Fibroblast of skin of back (primary cell): ENCODE results near the gene RNLS.
A peak's percentile ranks its signal among the peaks of the same experiment; 100 is the strongest.
"Not testable (repeated sequence)": the region's sequence is repeated elsewhere in the genome, so short reads cannot be mapped to it uniquely, and the experiment has no call there.

Experiments used
- DNase-seq: peaks from one replicate; pipeline ENCODE4 v3.0.0-alpha.2; 2013

Gene RNLS

DNA sequence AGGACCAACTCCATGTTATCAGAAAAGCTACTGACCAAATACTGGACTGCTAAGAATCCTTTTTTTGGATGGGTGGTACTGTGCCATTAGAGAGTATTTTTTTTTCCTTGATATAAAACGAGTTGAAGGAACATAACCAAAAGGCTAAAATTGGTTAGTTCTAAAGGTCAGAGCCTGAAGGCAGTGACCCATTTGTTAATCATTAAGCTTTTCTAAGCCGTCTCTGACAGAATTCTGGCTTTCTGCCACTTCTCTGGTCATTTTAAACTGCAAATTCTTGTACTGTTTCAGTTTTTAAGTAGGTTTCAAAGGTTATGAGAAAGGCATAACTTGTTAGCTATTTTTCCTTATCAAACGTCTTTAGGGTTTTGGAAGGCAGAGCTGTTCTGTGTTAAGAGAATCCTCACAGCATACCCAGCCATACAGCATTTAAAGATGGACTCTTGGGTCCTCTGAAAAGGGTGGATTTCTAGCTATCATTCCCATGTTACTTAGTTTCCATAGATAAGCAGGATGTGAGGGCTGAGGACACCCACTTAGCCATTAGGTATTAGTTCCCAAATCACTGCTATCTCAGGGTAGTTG lies 196.8 kb downstream of the RNLS start:
- peak; percentile 11 for DNase-seq

DNA sequence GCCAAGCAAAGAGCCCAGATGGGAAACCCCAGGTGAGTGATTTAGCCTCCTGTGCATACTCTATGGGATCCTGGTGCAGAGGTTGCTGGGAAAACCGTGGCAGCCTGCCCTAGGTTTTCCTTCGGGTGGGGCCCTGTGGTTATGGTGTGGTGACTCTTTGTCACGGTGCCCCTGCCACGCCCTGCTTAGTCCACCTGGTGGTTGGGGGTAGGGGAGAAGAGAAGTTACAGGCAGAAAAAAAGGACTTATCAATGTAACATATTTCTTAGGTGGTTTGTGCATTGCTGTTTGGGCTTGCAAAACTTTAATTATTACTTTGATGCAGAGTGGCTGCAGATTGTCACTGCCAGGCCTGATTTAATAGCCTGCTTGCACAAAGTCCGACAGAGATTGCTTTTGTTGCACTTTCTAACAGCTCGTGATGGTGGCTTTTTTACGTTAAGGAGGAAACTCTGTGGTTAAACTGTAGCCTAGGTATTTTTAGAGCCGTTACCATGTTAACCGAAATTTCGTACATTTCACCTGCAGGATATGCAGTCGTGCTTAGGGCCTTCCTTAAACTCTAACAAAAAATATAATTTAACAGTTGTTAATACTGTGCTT lies 197.4 kb downstream of the RNLS start:
- DNase-seq = no peak

DNA sequence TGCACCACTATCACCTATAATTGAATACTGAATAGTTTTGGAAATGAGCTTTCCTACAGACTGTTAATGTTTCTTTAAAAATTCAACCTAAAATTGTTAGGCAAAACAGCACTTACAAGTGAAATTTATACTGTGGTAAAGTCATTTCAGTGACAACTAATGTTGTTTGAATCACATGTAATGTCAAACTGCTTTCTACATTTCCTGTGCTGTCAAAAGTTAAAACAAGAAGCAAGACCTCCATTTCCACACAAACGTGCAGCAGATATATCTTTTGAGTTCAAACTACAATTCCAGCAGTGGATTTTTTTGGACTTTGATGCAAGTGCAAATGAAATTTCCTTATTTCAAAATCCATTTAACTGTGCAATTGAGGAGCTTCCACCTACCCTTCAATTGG lies 199.8 kb downstream of the RNLS start:
- no peak for DNase-seq

DNA sequence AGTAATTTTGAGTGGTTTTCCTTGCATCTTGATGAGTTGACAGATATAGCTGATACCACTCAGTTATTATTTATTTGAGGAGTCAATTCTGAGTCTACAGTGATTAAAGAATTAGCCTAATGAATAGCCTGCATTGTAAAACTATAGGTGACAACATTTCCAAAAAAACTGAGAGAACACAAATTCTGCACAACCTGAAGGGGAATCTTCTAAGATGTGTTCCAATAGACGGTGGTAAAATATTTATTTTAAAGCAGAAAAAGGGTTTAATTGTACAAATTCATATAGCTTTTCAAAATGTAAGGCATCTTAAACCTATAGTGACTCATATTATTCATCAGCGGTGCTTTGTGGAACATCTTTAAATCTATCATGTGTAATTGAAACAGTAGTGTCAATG lies 200.4 kb downstream of the RNLS start:
- no peak for DNase-seq

DNA sequence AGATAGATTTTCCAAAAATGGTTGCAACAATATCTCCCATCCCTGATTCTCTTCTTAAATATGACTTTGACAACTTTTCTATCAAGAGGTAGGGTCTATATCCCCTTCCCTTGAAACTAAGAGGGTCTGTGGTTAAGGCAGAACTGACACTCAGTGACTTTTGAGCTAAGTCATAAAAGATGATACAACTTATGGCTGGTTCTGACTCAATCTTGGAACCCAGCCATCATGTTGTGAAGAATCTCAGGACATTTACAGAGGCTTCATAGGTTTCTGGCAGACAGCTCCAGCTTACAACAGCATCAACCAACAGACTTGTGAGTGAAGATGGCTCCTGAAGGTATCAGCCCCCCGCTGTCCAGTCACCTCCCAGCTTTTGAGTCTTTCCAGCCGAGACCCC lies 203.5 kb downstream of the RNLS start:
- peak; percentile 53 for DNase-seq

DNA sequence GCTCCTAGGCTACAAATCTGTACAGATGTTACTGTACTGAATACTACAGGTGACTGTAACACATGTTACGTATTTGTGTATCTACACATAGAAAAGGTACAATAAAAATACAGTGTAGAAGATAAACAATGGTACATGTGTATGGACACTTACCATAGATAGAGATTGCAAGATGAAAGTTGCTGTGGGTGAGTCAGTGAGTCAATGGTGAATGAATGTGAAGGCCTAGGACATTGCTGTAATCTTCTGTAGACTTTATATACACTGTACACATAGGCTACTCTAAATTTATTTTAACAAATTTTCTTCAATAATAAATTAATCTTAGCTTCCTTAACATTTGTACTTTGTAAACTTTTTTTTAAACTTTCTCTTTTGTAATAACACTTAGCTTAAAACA lies 205.6 kb downstream of the RNLS start:
- DNase-seq = no peak

DNA sequence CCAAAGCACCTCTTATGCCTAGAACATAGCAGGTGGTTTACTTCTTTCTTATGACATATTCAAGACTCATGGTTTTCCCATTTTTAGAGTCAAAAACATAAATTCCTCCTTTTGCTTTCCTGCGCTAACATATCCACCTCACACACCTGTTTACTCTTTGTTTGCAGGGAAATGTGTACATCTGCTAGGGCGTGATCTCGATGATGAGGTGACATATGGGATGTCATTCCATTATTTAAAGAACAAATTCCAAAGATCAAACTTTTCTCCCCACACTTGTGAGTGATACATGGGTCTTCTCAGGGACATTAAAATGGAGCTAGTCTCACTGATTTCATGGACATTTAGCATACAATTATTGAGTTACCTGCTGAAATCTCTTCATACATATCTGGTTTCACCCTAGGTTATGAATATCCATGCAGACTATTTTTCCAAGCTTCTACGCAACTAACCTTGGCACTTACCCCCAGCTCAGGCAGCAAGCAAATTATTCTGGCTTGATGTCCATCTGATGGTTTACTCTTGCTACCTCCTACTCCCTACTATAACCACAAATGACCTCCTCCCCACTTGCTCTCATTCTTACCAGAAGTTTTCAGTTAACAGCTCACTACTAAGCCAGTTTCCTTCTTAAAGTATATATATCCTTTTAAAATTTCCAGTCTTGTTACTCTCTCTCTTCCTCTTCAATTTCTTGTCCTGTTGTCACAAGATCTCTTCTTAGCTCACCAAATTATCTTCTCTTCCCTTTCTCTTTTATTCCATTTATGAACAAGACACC lies 208.5 kb downstream of the RNLS start:
- DNase-seq = no peak

DNA sequence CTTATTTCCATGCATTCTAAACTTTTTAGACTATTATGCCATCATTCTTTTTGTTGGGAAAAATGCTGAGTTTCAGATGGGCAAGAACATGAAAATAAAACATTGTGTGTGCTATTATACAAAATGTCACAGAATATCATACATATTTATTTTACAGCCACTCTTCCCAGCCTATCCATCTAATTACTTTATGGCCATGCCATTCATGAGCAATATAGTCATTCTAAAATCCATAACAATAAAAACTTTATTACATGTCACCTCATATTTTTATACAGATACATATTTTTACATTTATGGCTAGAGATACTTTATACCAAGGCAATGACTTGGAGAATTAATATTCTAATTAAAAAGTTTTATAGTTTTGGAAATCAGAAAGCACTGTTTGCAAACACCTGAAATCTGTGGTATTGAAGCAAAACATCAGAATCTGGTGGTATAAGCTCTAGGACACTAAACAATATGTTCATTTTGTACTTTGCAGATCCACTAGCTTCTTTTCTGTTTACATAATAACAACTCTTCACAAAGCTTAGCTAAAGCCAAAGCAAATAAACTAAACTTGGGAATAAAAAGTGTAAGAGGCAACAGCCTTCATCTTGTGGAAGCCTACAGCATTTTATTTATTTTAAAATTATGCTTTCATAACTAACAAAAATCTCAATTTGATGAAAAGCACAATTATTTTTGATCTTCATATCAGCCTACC lies 210.1 kb downstream of the RNLS start:
- DNase-seq = no peak

DNA sequence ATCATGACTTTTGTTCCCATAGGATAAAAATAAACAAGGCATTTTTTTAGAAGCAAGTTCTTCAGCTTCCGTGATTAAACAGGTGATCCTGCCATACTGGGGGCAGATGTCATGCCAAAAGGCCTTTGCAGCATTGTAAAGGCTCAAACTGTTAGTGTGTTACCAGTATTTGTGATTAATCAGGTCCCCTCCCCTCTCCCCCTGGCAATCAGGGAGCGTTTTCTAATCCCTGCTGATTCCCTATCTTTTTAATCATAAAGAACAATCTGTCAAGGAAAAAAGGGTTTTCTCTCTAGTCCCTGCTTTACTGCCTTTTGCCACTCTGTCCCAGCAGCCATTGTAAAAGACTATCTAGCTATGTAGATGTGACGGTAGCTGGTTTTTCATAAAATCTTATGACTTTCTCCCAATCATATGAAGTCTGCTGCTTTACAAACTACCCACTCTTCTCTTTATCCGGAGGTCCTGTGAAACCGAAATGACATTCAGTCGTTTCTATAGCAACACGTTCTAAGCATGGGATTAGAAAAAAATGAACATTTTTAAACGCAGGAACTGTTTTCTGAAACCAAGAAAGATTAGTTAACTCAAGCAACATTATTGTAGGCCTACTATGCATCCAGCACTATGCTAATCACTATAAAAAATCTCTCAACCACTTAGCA lies 210.9 kb downstream of the RNLS start:
- DNase-seq = no peak

DNA sequence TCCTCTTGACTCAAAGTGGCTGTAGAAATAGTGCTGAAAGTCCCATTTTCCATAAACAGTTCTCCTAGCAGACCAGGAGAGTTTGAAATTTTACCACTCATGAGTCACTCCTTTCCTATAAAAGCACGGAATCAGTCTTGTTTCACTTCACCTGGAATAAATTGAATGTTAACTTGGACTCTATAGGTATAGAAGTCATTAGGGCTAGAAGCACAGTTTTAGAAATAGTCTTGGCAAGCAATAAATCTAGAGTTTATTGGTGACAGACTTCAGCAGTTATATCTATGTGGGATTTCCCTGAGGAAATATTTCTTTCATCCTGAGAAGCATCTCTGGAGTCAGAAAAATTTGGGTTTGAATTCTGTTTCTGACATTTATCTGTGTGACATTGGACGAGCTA lies 212.4 kb downstream of the RNLS start:
- DNase-seq = no peak

DNA sequence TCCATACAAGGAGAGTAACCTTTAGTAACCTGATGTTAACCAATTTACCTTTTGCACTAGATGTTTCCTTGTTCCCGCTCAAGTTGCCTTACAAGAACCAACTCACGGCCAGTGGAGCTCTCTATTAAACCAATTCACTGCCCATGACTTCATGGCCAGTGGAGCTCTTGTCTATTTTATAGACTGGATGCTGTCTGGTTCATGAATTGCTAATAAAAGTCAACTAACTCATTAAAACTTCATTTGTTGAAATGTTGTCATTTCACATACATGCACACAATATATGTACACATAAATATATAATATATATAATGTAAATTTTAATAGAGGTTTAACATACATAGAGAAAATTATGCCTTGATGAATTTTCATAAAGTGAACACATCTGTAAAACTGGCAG lies 216.3 kb downstream of the RNLS start:
- no peak for DNase-seq

DNA sequence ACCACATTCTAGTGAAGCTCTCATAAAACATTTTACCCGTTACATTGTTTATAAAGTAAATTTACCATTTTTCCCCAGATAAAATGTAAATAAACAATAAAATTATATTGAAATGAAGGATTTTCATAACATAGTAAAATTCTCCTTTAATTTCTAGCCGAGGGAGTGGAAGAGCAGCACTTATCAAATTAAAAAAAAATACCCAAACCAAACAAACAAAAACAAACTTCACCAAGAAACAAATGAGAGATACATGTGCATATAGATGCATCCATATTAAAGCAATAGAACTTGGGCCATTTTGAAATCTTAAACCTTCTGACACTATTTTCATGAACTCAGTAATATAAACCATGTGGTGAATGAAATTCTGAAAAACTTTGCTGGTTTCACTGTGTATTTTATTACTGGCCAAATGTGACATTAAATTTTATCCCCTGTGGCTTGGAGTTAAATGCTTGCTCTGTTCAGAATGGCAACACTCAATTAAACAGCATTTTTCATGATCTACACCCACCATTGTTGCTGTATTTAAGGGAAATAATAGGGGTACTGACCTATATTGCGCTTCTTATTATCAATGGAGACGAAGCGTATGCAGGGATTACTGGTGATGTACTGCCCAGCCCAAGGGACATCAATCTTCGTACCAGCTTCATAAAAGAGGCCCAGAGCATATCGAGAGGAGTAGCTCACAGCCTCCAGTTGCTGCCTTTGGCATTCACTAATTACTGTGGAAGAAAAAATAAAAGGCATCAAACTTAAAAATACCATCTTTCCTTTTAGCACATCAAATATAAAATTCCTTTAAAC lies 220.9 kb downstream of the RNLS start:
- DNase-seq = no peak

DNA sequence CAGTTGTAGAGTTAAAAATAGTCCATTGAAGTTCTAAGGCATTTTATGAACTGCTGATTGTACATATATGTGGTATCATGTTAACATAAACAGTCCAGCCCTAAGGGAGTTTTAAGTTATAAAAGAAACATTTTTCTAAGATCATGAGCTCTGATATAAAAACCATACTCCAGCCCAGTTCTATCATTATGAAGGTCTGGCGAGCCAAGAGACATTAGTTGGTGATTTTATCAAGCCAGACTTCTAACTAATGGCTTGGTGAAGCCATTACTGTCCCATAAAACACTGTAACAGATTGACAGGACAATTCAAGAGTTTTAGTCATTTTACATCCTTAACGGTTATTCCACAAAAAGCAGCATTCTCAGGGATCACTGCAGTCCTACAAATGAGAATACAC lies 221.6 kb downstream of the RNLS start:
- DNase-seq = no peak

DNA sequence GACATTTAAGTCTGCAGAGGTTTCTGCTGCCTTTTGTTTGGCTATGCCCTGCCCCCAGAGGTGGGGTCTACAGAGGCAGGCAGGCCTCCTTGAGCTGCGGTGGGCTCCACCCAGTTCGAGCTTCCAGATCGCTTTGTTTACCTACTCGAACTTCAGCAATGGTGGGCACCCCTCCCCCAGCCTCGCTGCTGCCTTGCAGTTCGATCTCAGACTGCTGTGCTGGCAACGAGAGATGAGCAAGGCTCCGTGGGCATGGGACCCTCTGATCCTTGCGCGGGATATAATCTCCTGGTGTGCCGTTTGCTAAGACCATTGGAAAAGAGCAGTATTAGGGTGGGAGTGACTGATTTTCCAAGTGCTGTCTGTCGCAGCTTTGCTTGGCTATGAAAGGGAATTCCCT lies 227.4 kb downstream of the RNLS start:
- DNase-seq = not testable (repeated sequence)

DNA sequence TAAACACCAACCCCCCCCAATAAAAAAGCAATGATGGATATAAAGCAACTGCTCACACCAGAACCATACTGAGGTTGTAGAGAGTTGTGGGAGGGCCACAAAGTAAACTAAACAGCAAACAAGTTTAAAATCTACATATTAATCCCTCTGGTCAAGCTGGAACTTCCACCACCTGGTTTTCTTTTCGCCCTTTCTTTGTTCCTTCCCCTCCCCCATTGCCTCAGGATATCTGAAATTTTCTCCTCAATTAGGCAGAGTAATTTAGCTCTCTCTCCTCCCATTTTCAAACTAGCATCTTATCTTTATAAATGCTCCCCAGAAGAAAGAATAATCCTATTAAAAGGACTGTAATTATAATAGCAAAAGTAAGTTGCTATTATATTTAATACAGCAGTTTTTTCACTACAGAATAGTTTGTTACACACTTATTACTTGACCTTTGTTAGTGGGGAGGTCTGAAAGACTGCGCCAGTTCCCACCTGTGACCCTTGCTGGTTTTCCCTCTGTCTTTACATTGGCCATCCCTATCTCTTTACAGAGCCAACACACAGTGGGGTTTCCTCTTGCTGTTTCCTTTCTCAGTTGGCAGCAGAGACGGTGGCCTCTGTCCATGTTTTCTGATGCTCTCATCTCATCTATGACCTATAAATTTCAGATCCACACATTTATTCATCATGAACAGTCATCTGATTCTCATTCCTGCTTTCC lies 235.4 kb downstream of the RNLS start:
- no peak for DNase-seq

DNA sequence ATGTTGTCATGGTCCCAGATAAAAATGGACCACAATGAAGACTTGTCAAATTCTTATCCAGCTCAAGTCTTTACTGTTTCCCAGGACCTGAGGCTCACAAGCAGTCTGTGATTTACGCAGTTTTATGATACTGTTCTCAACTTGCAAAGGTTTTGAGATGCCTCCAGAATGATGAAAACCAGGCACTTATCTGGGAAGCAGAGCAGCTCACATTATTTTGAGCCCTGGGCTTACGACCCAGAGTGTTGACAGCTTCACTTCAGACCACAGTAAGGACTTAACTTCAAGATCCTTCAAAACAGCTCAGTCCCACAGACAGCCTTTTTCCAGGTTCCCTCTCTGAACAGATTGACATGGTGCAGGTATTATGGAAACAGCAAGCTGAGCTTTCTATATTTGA lies 236.1 kb downstream of the RNLS start:
- no peak for DNase-seq

DNA sequence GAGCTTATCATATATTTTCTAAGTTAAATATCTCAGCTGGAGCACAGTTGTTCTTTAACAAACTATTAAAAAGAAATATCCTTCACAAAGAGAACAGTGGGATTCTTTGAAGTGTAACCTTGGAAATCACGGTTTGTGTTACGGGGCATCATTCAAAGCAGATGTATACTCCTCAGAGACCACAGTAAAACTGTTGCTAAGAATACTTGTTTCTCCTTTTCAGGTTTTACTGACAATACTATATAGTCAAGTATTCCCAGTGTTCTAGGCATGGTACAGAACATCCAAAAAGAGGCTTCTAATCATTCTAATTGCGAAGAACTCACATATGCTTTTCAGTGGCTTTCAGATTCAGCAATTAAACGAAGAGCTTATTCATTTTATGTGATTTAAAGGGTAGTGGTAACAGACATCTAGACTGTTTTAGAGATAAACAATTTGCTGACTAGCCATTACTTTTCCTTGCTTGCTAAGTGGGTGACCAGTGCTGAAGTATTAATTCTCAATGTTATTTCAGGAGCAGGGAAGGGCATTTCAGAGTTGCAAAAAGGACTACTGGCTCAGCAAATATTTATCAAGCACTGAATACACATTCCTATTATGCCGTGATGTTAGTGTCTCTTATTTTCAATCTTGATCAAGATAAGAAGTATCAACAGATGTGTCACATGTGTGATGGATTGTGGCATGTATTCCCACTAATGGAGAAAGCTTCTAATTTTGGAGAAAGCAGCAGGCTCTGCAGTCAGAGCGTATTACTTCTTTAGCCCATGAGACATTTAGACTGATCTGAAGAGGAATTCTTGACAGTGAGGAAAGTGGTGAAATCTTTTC lies 236.8 kb downstream of the RNLS start:
- peak; percentile 23 for DNase-seq

DNA sequence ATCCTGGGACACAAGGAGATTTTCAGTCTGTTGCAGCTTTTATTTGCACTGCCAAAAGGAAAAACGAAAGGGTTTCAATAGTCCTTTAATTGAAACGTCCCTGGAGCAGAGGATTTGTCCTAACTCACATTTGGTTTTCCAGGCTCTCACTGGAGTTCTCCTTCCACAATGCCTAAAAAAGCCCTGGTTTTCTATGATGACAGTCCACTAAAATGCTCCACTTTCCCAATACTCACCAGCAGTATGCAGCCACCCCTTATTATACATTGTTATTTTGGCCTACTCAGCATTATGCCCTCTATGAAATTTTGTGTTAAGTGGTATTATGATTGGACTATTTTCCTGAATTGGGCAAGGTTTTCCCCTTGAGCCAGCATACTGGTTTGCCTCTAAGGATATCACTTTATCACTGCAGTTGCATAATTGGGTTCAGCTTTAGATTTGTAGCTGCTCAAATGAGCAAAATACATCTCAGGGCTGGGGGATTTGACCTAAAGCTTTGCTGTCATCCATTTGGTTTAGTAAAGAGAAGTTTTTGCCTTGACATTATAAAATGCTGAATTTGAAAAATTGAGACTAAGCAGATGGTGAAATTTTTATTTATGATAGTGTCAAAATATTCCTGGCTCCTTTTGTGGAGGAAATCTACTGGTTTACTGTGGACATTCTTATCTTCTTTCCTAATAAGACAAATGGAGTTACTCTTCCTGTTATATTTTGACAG lies 239.2 kb downstream of the RNLS start:
- no peak for DNase-seq

DNA sequence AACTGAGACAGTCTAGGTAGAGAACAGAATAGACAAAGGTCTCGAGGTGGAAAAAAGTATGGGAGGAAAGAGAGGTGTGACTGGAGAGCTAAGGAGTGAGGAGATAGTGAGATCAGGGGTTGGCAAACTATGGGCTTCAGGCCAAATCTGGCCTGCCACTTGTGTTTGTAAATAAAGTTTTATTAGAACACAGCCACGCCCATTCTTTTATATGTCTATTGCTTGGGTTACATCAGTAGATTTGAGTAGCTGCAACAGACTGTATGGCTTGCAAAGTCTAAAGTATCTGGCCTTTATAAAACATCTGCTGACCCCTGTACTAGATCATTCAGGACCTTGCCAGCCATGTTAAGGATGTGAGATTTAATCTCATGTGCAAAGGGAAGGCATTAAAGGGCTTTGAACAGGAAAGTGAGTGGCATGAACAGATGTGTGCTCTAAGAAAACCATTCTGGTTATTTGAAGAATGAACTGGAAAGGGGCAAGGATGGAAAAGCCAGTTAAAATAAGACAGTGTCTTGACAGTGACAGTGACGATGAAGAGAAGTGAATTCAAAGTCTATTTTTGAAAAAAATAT lies 240.3 kb downstream of the RNLS start:
- no peak for DNase-seq
